Left renal pelvis (tissue), 4 donors: ENCODE data around the gene LRRC75A. TPM values are rescaled to one million over a fixed set of nuclear protein-coding genes. Genes with fewer than 3 reads are reported as not detected.
"Not testable (repeated sequence)": the region's sequence is repeated elsewhere in the genome, so short reads cannot be mapped to it uniquely, and the experiment has no call there.

Experiments
- DNase-seq, 4 donors: peaks; one replicate each; pipeline ENCODE4 v3.0.0-alpha.2; 2013; ENCODE audit warnings: low read depth in 4 of 4, low spot score in 3 of 4
- polyA plus RNA-seq, 4 donors: library from polyadenylated mRNA; unstranded; fragments of 120-200 nt; gene quantifications; one replicate each; pipeline ENCODE4 v1.2.1, GENCODE V29; 2013; ENCODE audit not compliant: insufficient read length in 4 of 4

LRRC75A gene
- polyA plus RNA-seq, 4 donors = 4.7 to 13.1 (median 5.0) TPM

- DNase-seq = no peak
Measured at GRCh38 chr17:16456742-16457316, 35.2 kb downstream of the LRRC75A start.

GRCh38 chr17:16455997-16456741, 35.8 kb downstream of the LRRC75A start:
- DNase-seq = no peak

DNA sequence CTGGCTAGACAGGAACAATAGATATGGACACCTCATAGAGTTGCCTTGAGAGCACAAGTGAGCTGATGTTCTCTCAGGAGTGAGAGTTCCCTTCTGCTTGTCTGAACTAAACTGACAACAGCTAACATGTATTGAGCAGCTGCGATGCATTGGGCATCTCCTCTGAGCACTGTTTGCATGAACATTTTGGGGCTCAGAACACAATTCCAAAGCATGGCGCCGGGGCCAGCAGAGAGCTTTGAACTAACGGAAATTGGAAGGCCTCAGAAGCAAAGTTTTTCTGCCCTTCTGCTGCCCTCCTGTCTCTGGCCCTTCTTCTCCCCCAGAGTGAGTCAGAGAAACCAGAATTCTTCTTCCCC, 38.5 kb downstream of the LRRC75A start:
- no peak for DNase-seq

GRCh38 chr17:16452268-16452667, 39.7 kb downstream of the LRRC75A start:
- not testable (repeated sequence) for DNase-seq

DNA sequence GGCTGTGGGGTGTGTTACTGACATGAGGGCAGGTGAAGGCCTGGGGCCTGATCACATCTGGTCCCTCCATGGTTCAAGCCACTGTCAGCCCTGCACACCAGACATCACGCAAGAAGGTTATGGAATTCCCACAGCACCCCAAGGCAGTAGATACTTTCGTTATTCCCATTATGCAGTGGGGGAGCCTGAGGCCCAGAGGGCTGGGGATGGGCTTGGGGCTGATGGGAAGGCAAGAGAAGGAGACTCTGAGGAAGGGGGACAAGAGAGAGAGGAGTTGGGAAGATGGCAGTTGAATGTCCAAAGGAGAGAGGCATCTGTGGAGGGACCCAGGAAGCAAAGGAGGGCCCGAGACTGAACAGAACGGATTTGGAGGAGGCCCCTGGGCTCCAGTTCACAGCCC, 42.0 kb downstream of the LRRC75A start:
- no peak for DNase-seq

DNA sequence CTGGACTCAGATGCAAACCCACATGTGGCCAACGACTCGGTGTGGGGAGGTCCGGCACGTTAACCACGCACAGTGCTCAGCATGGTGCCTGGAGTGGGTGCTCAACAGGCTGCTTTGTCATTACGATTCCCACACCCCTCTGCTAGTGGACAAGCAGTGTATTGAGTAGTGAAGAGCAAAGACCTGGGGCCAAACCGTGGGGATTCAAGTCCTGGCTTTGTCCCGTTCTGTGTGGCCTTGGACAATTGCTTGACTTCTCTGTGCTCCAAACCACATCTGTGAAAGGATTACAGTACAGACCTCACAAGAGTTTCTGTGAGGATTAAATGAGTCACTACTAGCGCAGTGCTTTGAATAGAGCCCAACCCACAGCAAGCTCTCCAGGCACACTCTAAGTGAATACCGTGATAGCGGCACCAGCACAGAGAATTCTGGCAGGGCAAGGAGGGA, 42.8 kb downstream of the LRRC75A start:
- no peak for DNase-seq

GRCh38 chr17:16448490-16448889, 43.5 kb downstream of the LRRC75A start:
- DNase-seq = no peak

GRCh38 chr17:16447676-16448075, 44.3 kb downstream of the LRRC75A start:
- no peak for DNase-seq

DNA sequence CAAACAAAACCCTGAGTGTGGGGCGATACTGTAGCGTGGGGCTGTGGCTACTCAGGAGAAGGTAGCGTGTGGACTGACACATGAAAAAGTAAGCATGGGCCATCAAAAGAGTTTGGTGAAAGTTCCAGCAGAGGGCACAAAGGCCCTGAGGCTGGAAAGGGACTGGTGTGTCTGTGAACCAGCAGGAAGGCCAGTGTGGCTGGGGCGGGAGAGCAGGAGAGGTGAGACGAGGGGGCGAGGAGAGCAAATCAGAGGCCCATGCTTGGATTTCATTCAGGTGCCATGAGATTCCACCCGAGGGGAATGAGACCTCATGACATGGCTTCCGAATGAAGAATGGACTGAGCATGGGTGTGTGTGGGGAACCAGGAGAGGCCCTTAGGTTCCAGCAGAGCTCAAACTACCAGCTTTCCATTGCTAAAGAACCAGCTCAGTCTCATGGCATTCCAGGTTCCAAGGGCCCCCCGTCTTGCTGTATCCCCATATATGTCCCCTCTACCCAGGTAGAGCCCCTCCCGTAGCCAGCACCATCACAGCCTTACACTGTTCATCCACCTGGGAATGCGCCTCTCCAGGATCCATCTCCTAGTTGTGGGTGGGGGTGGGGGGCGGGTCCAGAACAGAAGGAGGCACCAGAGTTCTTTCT, 45.5 kb downstream of the LRRC75A start:
- no peak for DNase-seq

GRCh38 chr17:16444258-16444886, 47.6 kb downstream of the LRRC75A start:
- no peak for DNase-seq

DNA sequence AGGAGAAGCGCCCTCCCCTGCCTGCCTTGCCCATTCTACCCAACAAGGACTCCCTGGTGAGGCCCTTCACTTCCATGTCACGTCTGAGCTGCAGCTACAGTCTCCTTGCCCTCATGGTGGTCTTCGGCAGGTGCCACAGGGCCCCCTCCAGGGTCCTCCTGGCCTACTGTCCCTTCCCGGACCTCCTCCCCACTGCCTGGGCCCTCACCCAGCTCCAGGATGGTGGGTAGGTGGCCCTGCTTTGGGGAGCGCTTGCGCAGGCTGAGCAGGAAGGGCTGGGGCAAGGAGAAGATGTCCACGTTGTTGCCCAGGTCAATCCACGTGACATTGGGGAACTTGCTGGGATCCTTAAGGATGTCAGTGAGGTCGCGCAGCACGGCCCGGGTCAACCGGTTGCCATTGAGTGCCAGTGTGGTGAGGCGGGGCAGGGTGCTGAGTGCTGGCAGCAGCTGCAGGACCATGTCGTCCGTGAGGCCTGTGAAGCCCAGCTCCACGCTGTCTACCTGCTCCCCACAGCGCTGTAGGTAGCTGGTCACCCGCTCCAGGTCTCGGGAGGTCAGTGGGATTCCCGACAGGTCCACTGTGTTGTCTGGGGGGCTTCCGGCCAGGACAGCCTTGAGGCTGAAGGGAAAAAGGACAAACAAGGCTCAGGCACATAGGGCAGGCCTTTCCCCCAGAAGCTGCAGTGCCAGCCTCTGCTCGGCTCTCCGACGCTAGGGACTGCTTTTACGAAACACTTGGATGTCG, 48.3 kb downstream of the LRRC75A start:
- DNase-seq = no peak

GRCh38 chr17:16442594-16443510, 49.1 kb downstream of the LRRC75A start:
- no peak for DNase-seq

DNA sequence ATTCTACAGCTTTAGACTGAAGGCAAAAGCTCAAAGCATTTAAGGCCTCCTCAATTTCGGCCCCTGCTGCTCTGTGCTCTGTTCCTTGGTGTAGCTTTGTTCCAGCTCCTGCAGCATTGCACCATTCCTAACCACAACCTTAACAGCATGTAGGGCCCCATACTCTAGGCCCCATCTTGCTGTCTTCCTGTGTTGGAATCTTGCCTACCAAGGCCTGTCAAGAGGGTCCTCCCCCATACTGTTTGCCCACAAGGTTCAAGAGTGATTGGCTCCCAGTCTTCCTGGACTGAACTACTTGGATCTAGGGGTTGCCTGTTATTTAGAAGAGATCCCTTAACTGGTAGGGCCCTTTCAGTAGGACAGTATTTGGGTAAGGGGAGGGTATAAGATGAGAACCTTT, 49.9 kb downstream of the LRRC75A start:
- no peak for DNase-seq

GRCh38 chr17:16440901-16441629, 50.9 kb downstream of the LRRC75A start:
- no peak for DNase-seq

- not testable (repeated sequence) for DNase-seq
Measured at GRCh38 chr17:16440354-16440753, 51.6 kb downstream of the LRRC75A start.

DNA sequence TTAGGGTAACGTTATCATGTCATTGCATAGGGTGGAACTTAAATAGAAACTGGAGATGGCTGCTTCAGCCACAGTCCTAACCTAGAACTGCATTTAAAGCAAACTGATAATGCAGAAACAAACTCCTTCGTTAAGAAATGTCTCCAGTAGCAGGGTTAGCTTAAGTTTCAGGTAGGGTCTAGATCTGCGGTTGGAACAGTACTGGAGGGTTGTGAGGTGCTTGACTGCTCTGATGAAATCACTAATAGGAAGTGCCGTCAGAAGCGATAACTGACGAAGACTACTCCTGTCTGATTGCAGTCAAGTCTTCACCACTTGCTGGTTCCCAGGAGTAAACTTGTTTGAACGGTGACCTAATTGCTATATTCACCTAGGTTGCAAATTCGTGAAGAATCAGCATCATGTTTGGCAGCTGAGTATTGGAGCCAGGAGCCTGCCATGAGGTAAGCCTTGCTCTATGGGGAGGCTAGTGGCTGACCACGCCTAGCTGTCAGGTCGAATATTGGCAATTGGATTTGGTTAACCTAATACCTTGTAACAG, 52.1 kb downstream of the LRRC75A start:
- no peak for DNase-seq

GRCh38 chr17:16439303-16439791, 52.6 kb downstream of the LRRC75A start:
- no peak for DNase-seq

- peak; percentile 98 to 99 (median 99) for DNase-seq
Measured at GRCh38 chr17:16438557-16439302, 53.3 kb downstream of the LRRC75A start.
